Measurements from ENCODE around the gene CCDC192. TPM values are rescaled to one million over a fixed set of nuclear protein-coding genes. Genes with fewer than 3 reads are reported as not detected.
"Not testable (repeated sequence)": the region's sequence is repeated elsewhere in the genome, so short reads cannot be mapped to it uniquely, and the experiment has no call there.

The CCDC192 gene
- total RNA-seq, 1 donor from 2014 or later, result 0.31 TPM

- Mint-ChIP-seq H3K27me3 (no peaks in the 10 kb centered on the region), H3K4me3 (no peak overlapping the region), H3K9me3 (no peaks in the 10 kb centered on the region), H3K27ac (no peak overlapping the region), H3K4me1 (ENCODE audit: unreplicated experiment) (no peaks in the 10 kb centered on the region), H3K36me3 (no peaks in the 10 kb centered on the region)
- TF ChIP-seq CTCF (conservative IDR thresholded peaks at IDR 0.05), result no peak
- no peak for DNase-seq (ENCODE audit: extremely low spot score, unreplicated experiment)
Observed at GRCh38 chr5:127741412-127741811, 38.2 kb downstream of the CCDC192 start.

GRCh38 chr5:127744241-127744640 lies 41.0 kb downstream of the CCDC192 start:
- no peak for TF ChIP-seq CTCF (conservative IDR thresholded peaks at IDR 0.05)

GRCh38 chr5:127746756-127747155 lies 43.6 kb downstream of the CCDC192 start:
- H3K27me3 Mint-ChIP-seq, result no peaks in the 10 kb centered on the region
- DNase-seq (ENCODE audit: extremely low spot score, unreplicated experiment), result no peak
- peak; percentile 69 for TF ChIP-seq CTCF (conservative IDR thresholded peaks at IDR 0.05)
- H3K9me3 Mint-ChIP-seq, result no peaks in the 10 kb centered on the region
- H3K4me3 Mint-ChIP-seq, result no peak overlapping the region
- H3K27ac Mint-ChIP-seq, result no peak overlapping the region
- H3K4me1 Mint-ChIP-seq (ENCODE audit: unreplicated experiment), result no peaks in the 10 kb centered on the region
- H3K36me3 Mint-ChIP-seq, result no peaks in the 10 kb centered on the region

More at GRCh38 chr5:127744241-127744640, 41.0 kb downstream of the CCDC192 start:
- Mint-ChIP-seq H3K4me3 (no peak overlapping the region), H3K27me3 (no peaks in the 10 kb centered on the region), H3K9me3 (no peaks in the 10 kb centered on the region), H3K4me1 (ENCODE audit: unreplicated experiment) (no peaks in the 10 kb centered on the region), H3K36me3 (no peaks in the 10 kb centered on the region), H3K27ac (no peak overlapping the region)
- DNase-seq (ENCODE audit: extremely low spot score, unreplicated experiment), result no peak

GRCh38 chr5:127752503-127753265 lies 49.5 kb downstream of the CCDC192 start:
- not testable (repeated sequence) for H3K27ac Mint-ChIP-seq; H3K36me3 Mint-ChIP-seq; H3K27me3 Mint-ChIP-seq; H3K9me3 Mint-ChIP-seq; H3K4me3 Mint-ChIP-seq; H3K4me1 Mint-ChIP-seq (ENCODE audit: unreplicated experiment); DNase-seq (ENCODE audit: extremely low spot score, unreplicated experiment)

- no peaks in the 10 kb centered on the region for H3K9me3 Mint-ChIP-seq
- H3K27me3 Mint-ChIP-seq, result no peaks in the 10 kb centered on the region
- no peaks in the 10 kb centered on the region for H3K36me3 Mint-ChIP-seq
- H3K4me3 Mint-ChIP-seq, result no peak overlapping the region
- H3K4me1 Mint-ChIP-seq (ENCODE audit: unreplicated experiment), result peaks cover 9% of the 10 kb centered on the region
- peak overlapping the region; percentile 13 for H3K27ac Mint-ChIP-seq
- DNase-seq (ENCODE audit: extremely low spot score, unreplicated experiment), result no peak
- no peak for TF ChIP-seq CTCF (conservative IDR thresholded peaks at IDR 0.05)
Observed at GRCh38 chr5:127754259-127754658, 51.1 kb downstream of the CCDC192 start.

GRCh38 chr5:127754706-127755105 lies 51.5 kb downstream of the CCDC192 start:
- H3K27ac Mint-ChIP-seq, result peak overlapping the region; percentile 13
- peaks cover 9% of the 10 kb centered on the region for H3K4me1 Mint-ChIP-seq (ENCODE audit: unreplicated experiment)
- H3K36me3 Mint-ChIP-seq, result no peaks in the 10 kb centered on the region
- H3K4me3 Mint-ChIP-seq, result no peak overlapping the region
- DNase-seq (ENCODE audit: extremely low spot score, unreplicated experiment), result no peak
- H3K9me3 Mint-ChIP-seq, result no peaks in the 10 kb centered on the region
- H3K27me3 Mint-ChIP-seq, result no peaks in the 10 kb centered on the region
- no peak for TF ChIP-seq CTCF (conservative IDR thresholded peaks at IDR 0.05)

Measured in type B pancreatic cell (in vitro differentiated cells).